MM.1S (cell line): Measurements from ENCODE around the gene INPP4A.

Experiments used
- DNase-seq: peaks from one replicate; pipeline ENCODE4 v3.0.0-alpha.2; 2015
- H2AFZ ChIP-seq: fragments of 300-600 bp; sonication (generic); 2 replicates; pipeline ENCODE4 v1.6.0; 2016; ENCODE audit warnings: antibody characterized with exemption, low read length
- H3F3A ChIP-seq: fragments of 300-600 bp; sonication (generic); 2 replicates; pipeline ENCODE4 v1.6.1; 2016; ENCODE audit warnings: mild to moderate bottlenecking, antibody characterized with exemption, low read length, moderate library complexity, mixed read lengths; ENCODE audit not compliant: insufficient read depth
- H3K27ac ChIP-seq: fragments of 300-600 bp; sonication (generic); 2 replicates; pipeline ENCODE4 v1.5.1; 2016; ENCODE audit warnings: mild to moderate bottlenecking, low read length
- H3K27me3 ChIP-seq: fragments of 300-600 bp; sonication (generic); replicated peaks from 2 replicates; pipeline ENCODE4 v1.6.0; 2016; ENCODE audit warnings: low read length; ENCODE audit not compliant: insufficient read depth
- H3K36me3 ChIP-seq: fragments of 300-600 bp; sonication (generic); replicated peaks from 2 replicates; pipeline ENCODE4 v1.6.1; 2016; ENCODE audit warnings: mild to moderate bottlenecking, low read length, mixed read lengths; ENCODE audit not compliant: insufficient read depth
- H3K4me1 ChIP-seq: fragments of 300-600 bp; sonication (generic); 2 replicates; pipeline ENCODE4 v1.6.1; 2016; ENCODE audit warnings: low read length, mixed read lengths
- H3K4me2 ChIP-seq: fragments of 300-600 bp; sonication (generic); 2 replicates; pipeline ENCODE4 v1.6.0; 2016; ENCODE audit warnings: low read depth, low read length
- H3K4me3 ChIP-seq: fragments of 300-600 bp; sonication (generic); 2 replicates; pipeline ENCODE4 v1.5.1; 2016; ENCODE audit warnings: low read length, mixed read lengths
- H3K79me2 ChIP-seq: fragments of 300-600 bp; sonication (generic); 2 replicates; pipeline ENCODE4 v1.6.1; 2016; ENCODE audit warnings: mixed run types, low read length, mixed read lengths
- H3K9ac ChIP-seq: fragments of 300-600 bp; sonication (generic); 2 replicates; pipeline ENCODE4 v1.6.1; 2016; ENCODE audit warnings: low read length, mixed read lengths
- H3K9me2 ChIP-seq: fragments of 300-600 bp; sonication (generic); replicated peaks from 2 replicates; pipeline ENCODE4 v1.6.1; 2016; ENCODE audit warnings: mild to moderate bottlenecking, low read length, mixed read lengths; ENCODE audit not compliant: insufficient read depth
- H3K9me3 ChIP-seq: fragments of 300-600 bp; sonication (generic); replicated peaks from 2 replicates; pipeline ENCODE4 v1.6.1; 2016; ENCODE audit warnings: mild to moderate bottlenecking, low read length, mixed read lengths; ENCODE audit not compliant: insufficient read depth
- H4K20me1 ChIP-seq: fragments of 300-600 bp; sonication (generic); 2 replicates; pipeline ENCODE4 v1.6.1; 2016; ENCODE audit warnings: mild to moderate bottlenecking, low read length, moderate library complexity, mixed read lengths; ENCODE audit not compliant: insufficient read depth
- EZH2 ChIP-seq: fragments of 300-600 bp; sonication (generic); optimal IDR thresholded peaks from 2 replicates; pipeline ENCODE3; 2017; ENCODE audit warnings: low read depth, mild to moderate bottlenecking, antibody characterized with exemption, low read length, mixed read lengths
- EZH2phosphoT487 ChIP-seq: fragments of 300-600 bp; sonication (generic); IDR thresholded peaks from 2 replicates; pipeline ENCODE4 v1.6.1; 2018; ENCODE audit warnings: antibody characterized with exemption, low read length
- TF ChIP-seq, protein P1 (sequence below): fragments of 300-600 bp; sonication (generic); IDR thresholded peaks from 2 replicates; pipeline ENCODE4 v1.5.1; 2016; ENCODE audit warnings: antibody characterized with exemption, low read length, mixed read lengths

INPP4A gene

DNA sequence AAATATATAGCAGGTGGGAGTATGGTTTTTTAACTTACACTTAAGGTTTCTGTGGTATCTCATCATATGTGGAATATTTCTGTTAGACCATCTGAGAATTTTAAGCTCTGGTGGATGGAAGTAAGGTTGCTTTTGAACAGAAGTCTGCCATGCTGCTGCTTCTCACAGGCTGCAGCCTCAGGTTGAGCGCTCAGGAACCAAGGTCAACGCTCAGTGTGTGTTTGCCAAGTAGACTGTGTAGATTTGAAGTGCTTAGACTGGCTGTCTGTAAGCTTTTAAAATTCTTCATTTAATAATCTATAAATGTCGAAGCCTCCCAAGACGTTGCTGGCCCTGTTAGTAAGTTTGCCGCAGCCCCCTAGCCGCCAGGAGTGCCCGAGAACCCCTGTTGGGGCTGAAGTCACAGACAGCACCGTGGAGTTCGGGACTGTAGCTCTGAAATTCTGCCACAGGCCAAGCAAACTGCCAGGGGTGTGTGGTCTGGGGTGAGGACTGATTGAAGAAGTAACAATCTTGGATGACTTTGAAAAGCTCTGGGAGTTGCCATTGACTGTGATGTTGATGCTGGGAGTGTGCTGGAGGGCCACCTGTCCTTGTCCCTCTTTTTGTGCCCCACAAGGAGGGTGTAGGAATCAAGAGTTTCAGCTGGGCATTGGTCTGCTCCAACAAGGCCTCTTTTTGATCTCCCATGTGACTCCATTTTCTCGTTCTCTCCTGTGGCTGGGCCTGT, 26.9 kb downstream of the INPP4A start:
- Histone ChIP-seq H3K4me3 (no peak overlapping the region), H3K36me3 (no peaks in the 10 kb centered on the region), H3K4me1 (peaks cover 94% of the 10 kb centered on the region), H3K9me3 (no peaks in the 10 kb centered on the region), H3K9me2 (no peaks in the 10 kb centered on the region), H3K4me2 (peak overlapping the region; percentile 87; the same call in 1 of the 2 replicates), H3F3A (peaks cover 51% of the 10 kb centered on the region), H4K20me1 (no peaks in the 10 kb centered on the region), H3K79me2 (peaks cover 100% of the 10 kb centered on the region), H3K27me3 (no peaks in the 10 kb centered on the region), H2AFZ (no peak overlapping the region), H3K27ac (peak overlapping the region; percentile 98), H3K9ac (peak overlapping the region; percentile 66)
- no peak for TF ChIP-seq EZH2
- no peak for TF ChIP-seq EZH2phosphoT487
- TF ChIP-seq, protein P1, sequence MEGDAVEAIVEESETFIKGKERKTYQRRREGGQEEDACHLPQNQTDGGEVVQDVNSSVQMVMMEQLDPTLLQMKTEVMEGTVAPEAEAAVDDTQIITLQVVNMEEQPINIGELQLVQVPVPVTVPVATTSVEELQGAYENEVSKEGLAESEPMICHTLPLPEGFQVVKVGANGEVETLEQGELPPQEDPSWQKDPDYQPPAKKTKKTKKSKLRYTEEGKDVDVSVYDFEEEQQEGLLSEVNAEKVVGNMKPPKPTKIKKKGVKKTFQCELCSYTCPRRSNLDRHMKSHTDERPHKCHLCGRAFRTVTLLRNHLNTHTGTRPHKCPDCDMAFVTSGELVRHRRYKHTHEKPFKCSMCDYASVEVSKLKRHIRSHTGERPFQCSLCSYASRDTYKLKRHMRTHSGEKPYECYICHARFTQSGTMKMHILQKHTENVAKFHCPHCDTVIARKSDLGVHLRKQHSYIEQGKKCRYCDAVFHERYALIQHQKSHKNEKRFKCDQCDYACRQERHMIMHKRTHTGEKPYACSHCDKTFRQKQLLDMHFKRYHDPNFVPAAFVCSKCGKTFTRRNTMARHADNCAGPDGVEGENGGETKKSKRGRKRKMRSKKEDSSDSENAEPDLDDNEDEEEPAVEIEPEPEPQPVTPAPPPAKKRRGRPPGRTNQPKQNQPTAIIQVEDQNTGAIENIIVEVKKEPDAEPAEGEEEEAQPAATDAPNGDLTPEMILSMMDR = no peak
- no peak for DNase-seq

- Histone ChIP-seq H3K4me2 (peak overlapping the region; percentile 87), H3F3A (peaks cover 53% of the 10 kb centered on the region), H3K79me2 (peaks cover 100% of the 10 kb centered on the region)
Measured at GRCh38 chr2:98472132-98472650, 27.5 kb downstream of the INPP4A start.

DNA sequence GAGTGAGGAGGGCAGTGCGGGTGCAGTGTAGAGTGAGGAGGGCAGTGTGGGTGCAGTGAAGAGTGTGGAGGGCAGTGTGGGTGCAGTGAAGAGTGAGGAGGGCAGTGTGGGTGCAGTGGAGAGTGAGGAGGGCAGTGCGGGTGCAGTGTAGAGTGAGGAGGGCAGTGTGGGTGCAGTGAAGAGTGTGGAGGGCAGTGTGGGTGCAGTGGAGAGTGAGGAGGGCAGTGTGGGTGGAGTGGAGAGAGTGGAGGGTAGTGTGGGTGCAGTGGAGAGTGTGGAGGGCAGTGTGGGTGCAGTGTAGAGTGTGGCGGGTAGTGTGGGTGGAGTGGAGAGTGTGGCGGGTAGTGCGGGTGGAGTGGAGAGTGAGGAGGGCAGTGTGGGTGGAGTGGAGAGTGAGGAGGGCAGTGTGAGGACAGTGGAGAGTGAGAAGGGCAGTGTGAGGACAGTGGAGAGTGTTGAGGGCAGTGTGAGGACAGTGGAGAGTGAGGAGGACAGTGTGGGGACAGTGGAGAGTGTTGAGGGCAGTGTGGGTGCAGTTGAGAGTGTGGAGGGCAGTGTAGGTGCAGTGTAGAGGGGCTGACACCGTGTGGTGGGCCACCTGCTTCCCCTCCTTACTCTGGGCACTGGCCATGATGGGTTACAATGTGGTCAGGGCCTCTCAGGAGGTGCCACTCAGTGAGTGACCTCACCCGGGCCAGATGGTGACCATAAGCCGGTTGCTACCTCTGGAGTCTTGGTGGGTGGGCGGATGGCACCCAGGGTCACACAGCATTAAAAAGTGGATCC, 28.5 kb downstream of the INPP4A start:
- H3F3A ChIP-seq = peaks cover 62% of the 10 kb centered on the region
- peaks cover 100% of the 10 kb centered on the region for H3K79me2 ChIP-seq
- peaks cover 95% of the 10 kb centered on the region for H3K4me1 ChIP-seq
- H2AFZ ChIP-seq = no peak overlapping the region
- no peaks in the 10 kb centered on the region for H3K27me3 ChIP-seq
- no peaks in the 10 kb centered on the region for H3K9me2 ChIP-seq
- H3K36me3 ChIP-seq = 0 out of 2 replicates have a peak, but pooled peaks cover 2% of the 10 kb centered on the region
- DNase-seq = no peak
- TF ChIP-seq, protein P1 = no peak
- H3K9me3 ChIP-seq = no peaks in the 10 kb centered on the region
- no peaks in the 10 kb centered on the region for H4K20me1 ChIP-seq
- peak overlapping the region; percentile 38 for H3K4me3 ChIP-seq
- peak overlapping the region; percentile 66 for H3K9ac ChIP-seq
- H3K4me2 ChIP-seq = peak overlapping the region; percentile 87
- peak overlapping the region; percentile 98 for H3K27ac ChIP-seq

More at GRCh38 chr2:98472132-98472650, 27.5 kb downstream of the INPP4A start:
- Histone ChIP-seq H3K9ac (peak overlapping the region; percentile 66), H3K9me3 (no peaks in the 10 kb centered on the region), H3K27ac (peak overlapping the region; percentile 98), H3K27me3 (no peaks in the 10 kb centered on the region), H3K36me3 (0 out of 2 replicates have a peak, but pooled peaks cover 2% of the 10 kb centered on the region), H2AFZ (no peak overlapping the region), H3K9me2 (no peaks in the 10 kb centered on the region), H3K4me1 (peaks cover 94% of the 10 kb centered on the region), H3K4me3 (no peak overlapping the region; the same call in 1 of the 2 replicates), H4K20me1 (no peaks in the 10 kb centered on the region)
- no peak for TF ChIP-seq EZH2
- TF ChIP-seq, protein P1 = no peak
- no peak for TF ChIP-seq EZH2phosphoT487
- no peak for DNase-seq
